GM12873 (cell line): Measurements from ENCODE around the gene BPHL.

Experiments used
- TF ChIP-seq, protein P1 (sequence below): IDR thresholded peaks from 2 replicates; pipeline ENCODE4 v1.5.1; 2012; ENCODE audit warnings: low read depth, mild to moderate bottlenecking, moderate library complexity, low read length, control low read depth; ENCODE audit not compliant: insufficient read depth; ENCODE audit errors: missing control alignments

BPHL gene

DNA sequence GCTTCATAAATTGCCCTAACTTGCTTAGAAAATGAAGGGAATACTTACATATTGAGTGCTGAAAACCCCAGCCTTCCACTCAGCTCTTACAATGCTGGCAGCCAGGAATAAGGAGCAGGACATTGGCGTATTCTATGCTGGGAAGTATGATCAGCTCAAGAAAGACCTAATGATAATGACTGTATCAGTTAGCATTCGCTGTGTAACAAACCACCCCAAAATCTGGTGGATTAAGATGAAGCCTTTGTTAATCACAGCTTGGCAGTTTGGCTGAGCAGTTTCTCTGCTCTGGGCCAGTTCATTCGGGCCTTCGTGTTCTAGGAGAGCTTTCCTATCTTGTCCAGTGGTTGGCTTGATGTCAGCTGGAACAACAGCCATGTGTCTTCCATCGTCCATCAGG is 72.3 kb downstream of the BPHL start:
- TF ChIP-seq, protein P1, sequence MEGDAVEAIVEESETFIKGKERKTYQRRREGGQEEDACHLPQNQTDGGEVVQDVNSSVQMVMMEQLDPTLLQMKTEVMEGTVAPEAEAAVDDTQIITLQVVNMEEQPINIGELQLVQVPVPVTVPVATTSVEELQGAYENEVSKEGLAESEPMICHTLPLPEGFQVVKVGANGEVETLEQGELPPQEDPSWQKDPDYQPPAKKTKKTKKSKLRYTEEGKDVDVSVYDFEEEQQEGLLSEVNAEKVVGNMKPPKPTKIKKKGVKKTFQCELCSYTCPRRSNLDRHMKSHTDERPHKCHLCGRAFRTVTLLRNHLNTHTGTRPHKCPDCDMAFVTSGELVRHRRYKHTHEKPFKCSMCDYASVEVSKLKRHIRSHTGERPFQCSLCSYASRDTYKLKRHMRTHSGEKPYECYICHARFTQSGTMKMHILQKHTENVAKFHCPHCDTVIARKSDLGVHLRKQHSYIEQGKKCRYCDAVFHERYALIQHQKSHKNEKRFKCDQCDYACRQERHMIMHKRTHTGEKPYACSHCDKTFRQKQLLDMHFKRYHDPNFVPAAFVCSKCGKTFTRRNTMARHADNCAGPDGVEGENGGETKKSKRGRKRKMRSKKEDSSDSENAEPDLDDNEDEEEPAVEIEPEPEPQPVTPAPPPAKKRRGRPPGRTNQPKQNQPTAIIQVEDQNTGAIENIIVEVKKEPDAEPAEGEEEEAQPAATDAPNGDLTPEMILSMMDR = no peak

DNA sequence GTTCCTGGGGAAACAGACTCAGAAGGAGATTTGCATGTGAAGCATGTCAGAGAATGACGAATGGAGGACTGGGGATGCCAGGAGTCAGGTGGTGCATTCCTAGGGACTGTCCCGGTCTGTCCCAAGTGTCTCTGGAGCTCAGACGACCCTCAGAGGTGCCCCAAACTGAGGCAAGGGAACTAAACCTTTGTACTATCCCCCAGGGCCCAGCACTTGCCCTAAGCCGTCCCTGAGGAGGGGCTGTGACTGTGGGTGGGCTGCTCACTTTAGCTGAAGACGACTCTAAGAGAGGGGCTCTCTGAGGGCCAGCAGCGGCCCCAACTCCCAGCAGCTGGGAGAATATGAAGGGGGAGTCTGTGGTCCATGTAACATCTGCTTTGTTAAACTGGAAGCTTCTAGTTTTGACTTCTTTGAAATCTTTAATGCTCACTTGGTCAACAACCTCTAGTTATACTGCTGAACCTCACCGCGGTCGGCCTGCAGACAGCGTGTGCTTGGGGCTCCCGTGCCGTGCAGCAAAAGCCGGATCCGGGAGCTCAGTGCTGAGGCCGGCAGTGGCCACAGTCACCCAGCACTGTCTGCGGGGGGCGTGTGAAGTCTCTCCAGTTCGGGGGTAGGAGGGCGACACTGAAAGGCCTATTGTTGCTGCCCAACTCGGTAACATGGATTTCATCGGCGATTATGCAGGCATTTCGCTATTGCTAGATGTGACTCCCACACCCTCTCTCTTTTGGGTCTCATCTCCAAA is 74.8 kb downstream of the BPHL start:
- TF ChIP-seq, protein P1 = no peak

- TF ChIP-seq, protein P1 = no peak
Measured at GRCh38 chr6:3194535-3195419, 76.3 kb downstream of the BPHL start.

GRCh38 chr6:3195420-3195694 is 76.8 kb downstream of the BPHL start:
- TF ChIP-seq, protein P1 = no peak

DNA sequence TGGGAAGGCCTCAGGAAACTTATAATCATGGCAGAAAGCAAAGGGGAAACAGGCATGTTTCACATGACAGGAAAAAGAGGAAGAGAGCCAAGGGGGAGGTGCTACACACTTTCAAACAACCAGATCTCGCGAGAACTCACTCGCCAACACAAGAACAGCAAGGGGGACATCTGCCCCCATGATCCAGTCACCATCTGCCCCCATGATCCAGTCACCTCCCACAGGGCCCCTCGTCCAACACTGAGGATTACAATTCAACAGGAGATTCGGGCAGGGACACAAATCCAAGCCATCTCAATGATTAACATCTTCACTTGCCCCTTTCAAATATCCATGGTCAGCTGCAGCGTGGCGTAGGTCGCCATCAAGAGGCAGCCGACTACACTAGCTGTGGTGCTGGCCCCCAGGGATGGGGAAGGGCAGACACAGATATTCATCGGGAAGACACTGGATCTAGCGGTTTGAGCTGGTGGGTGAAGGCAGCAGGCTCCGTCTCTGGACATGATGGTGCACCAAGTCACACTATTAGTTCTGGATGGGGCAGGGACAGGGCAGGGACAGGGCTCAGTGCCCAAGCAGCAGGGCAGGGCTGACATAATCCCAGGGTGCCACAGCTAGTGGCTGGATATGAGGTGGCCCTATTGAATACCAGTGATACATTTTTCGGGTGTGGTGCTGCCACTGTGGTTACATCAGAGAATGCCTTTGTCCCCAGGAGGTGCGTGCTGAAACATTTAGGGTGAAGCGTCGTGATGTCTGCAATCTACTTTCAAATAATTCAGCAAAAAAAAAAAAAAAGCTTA is 77.4 kb downstream of the BPHL start:
- TF ChIP-seq, protein P1 = no peak

DNA sequence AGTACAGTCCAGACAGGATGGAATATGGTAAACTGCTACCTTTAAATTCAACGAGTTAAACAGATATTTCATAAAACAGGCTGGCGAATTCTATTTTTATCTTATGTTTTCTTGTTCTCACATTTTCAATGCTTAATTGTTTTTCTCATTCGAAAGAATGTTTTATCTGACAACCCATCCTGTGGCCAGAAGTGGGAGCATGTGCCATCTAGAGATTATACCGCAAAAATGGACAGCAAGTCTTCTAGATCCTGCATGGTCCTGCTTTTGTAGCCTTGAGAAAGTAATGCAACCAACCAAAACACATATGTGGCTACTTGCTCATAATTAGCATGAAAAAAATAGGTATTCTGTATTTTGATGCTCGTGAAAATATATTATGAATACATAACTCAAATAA is 78.3 kb downstream of the BPHL start:
- TF ChIP-seq, protein P1 = no peak

DNA sequence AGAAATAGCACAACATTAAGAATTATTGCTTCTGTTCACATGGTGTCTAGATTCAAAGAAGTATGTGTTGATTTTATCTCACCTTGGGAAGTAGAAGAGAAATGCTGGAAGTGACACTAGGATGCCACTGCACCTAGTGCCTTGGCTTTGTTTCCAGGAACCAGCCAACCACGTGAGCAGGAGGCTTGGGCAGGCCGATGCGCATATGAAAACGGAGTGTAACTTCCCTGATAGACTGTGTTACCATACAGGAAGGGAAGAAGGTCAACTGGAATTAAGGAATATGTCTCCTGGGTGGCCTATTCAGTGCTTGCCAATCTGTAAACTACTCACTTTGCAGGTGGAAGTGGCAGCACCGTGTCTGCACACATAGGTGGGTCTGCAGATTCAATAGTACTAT is 80.9 kb downstream of the BPHL start:
- TF ChIP-seq, protein P1 = no peak
